HCT116 (cell line): ENCODE data around the gene MTG2. TPM values are rescaled to one million over a fixed set of nuclear protein-coding genes. Genes with fewer than 3 reads are reported as not detected.

Experiments used
- ATAC-seq: fragments of 200-7000 bp; cut with Tn5 transposase; 2 replicates; pipeline ENCODE4 v1.9.1; 2020; ENCODE audit warnings: mild to moderate bottlenecking, moderate library complexity
- BruUV-seq: library from RNA; stranded (reverse); fragments of 400-500 nt; replicated peaks from 2 replicates; lab custom pipeline; 2021; lab: Mats Ljungman, UMichigan
- CTCF ChIA-PET: fragments of 300-600 bp; sonication (Branson Sonifier 250); formaldehyde crosslinking; loops from one replicate; lab custom pipeline; 2021; ENCODE audit warnings: antibody characterized with exemption; lab: Charles Lee
- POLR2A ChIA-PET: fragments of 300-600, 350-600 bp; sonication (Branson Sonifier 250); formaldehyde crosslinking; loops from one replicate; lab custom pipeline; 2021; ENCODE audit warnings: antibody characterized with exemption; lab: Charles Lee
- RAD21 ChIA-PET, 2 experiments: fragments of 300-600 bp; sonication (Branson Sonifier 250); formaldehyde crosslinking; loops; one replicate each; lab custom pipeline; 2023; ENCODE audit warnings: low total read pairs in 2 of 2; ENCODE audit not compliant: uncharacterized antibody in 2 of 2, unreplicated experiment in 2 of 2, low non-redundant PET in 1 of 2; lab: Charles Lee
- DNase-seq: peaks from one replicate; pipeline ENCODE4 v3.0.0-alpha.2; 2010; ENCODE audit warnings: low read depth, low spot score
- H2AFZ ChIP-seq: fragments of 200-600 bp; shearing (Covaris generic), sonication (generic); 2 replicates; pipeline ENCODE4 v1.6.1; 2017; ENCODE audit warnings: low read depth, mixed run types, mixed read lengths, antibody characterized with exemption, low read length; ENCODE audit not compliant: poor library complexity, severe bottlenecking
- H3K27ac ChIP-seq: 2 replicates; pipeline ENCODE4 v1.5.1; 2012; ENCODE audit warnings: low read depth, low read length
- H3K27me3 ChIP-seq: fragments of 200-600 bp; sonication (generic); 2 replicates; pipeline ENCODE4 v1.6.1; 2016; ENCODE audit warnings: mixed run types, low read length, mixed read lengths; ENCODE audit not compliant: insufficient read depth
- H3K36me3 ChIP-seq, 2 experiments: fragments of 200-500 bp in 1 of 2; fragments of 200-600 bp in 1 of 2; sonication (Bioruptor generic) in 1 of 2; sonication (generic) in 1 of 2; 2 replicates each; pipeline versions ENCODE4 v1.5.1 to v1.6.1; 2014 to 2016; ENCODE audit warnings: low read length in 2 of 2, inconsistent platforms in 1 of 2, mixed read lengths in 1 of 2, mixed run types in 1 of 2; ENCODE audit not compliant: insufficient read depth in 2 of 2, control insufficient read depth in 1 of 2
- H3K4me1 ChIP-seq, 2 experiments: fragments of 200-600 bp in 1 of 2; sonication (generic) in 1 of 2; 2 replicates each; pipeline versions ENCODE4 v1.5.1 to v1.6.1; 2012 to 2017; ENCODE audit warnings: low read length in 2 of 2, inconsistent platforms in 1 of 2, mild to moderate bottlenecking in 1 of 2, mixed read lengths in 1 of 2, mixed run types in 1 of 2, moderate library complexity in 1 of 2; ENCODE audit not compliant: insufficient read depth in 2 of 2, control insufficient read depth in 1 of 2
- H3K4me2 ChIP-seq: fragments of 200-600 bp; sonication (generic); 2 replicates; pipeline ENCODE4 v1.6.1; 2017; ENCODE audit warnings: mixed run types, low read length, mixed read lengths
- H3K4me3 ChIP-seq, 2 experiments: fragments of 200-600 bp in 1 of 2; sonication (generic) in 1 of 2; replicated peaks in 1 of 2; 2 replicates each; pipeline ENCODE4 v1.5.1; 2011 to 2016; ENCODE audit warnings: low read length in 2 of 2, control low read depth in 1 of 2, low read depth in 1 of 2, mild to moderate bottlenecking in 1 of 2, mixed read lengths in 1 of 2, mixed run types in 1 of 2
- H3K79me2 ChIP-seq: fragments of 200-600 bp; sonication (generic); 2 replicates; pipeline ENCODE4 v1.6.1; 2017; ENCODE audit warnings: mild to moderate bottlenecking, mixed run types, low read length, moderate library complexity, mixed read lengths; ENCODE audit not compliant: insufficient read depth
- H3K9ac ChIP-seq: fragments of 200-600 bp; sonication (generic); 2 replicates; pipeline ENCODE4 v1.6.1; 2016; ENCODE audit warnings: low read length, mixed read lengths
- H3K9me2 ChIP-seq: fragments of 200-600 bp; sonication (generic), shearing (Covaris generic); 2 replicates; pipeline ENCODE4 v1.6.1; 2017; ENCODE audit warnings: mixed run types, mild to moderate bottlenecking, moderate library complexity; ENCODE audit not compliant: insufficient read depth
- H3K9me3 ChIP-seq, 2 experiments: fragments of 200-500 bp in 1 of 2; fragments of 200-600 bp in 1 of 2; sonication (Bioruptor generic) in 1 of 2; sonication (generic) in 1 of 2; 2 replicates each; pipeline ENCODE4 v1.6.1; 2014 to 2017; ENCODE audit warnings: low read length in 2 of 2, mixed read lengths in 2 of 2, inconsistent platforms in 1 of 2, low read depth in 1 of 2, mild to moderate bottlenecking in 1 of 2, mixed run types in 1 of 2, moderate library complexity in 1 of 2; ENCODE audit not compliant: control insufficient read depth in 1 of 2, insufficient read depth in 1 of 2
- H4K20me1 ChIP-seq: fragments of 200-600 bp; sonication (generic), shearing (Covaris generic); 2 replicates; pipeline ENCODE4 v1.6.1; 2017; ENCODE audit warnings: mixed run types, mild to moderate bottlenecking, moderate library complexity; ENCODE audit not compliant: insufficient read depth
- ATF3 ChIP-seq: IDR thresholded peaks from 2 replicates; pipeline ENCODE4 v1.6.1; 2012
- CEBPB ChIP-seq: IDR thresholded peaks from 2 replicates; pipeline ENCODE4 v1.6.1; 2012; ENCODE audit warnings: low read depth
- ELF1 ChIP-seq: IDR thresholded peaks from 2 replicates; pipeline ENCODE4 v1.6.1; 2012; ENCODE audit warnings: low read depth, borderline replicate concordance
- EZH2phosphoT487 ChIP-seq: fragments of 200-600 bp; IDR thresholded peaks from 2 replicates; pipeline ENCODE4 v1.6.1; 2018; ENCODE audit warnings: antibody characterized with exemption, borderline replicate concordance
- FOSL1 ChIP-seq: IDR thresholded peaks from 2 replicates; pipeline ENCODE4 v1.6.1; 2012; ENCODE audit warnings: low read depth
- MAX ChIP-seq: IDR thresholded peaks from 2 replicates; pipeline ENCODE4 v1.6.1; 2012
- POLR2A ChIP-seq: IDR thresholded peaks from 2 replicates; pipeline ENCODE4 v1.7.0; 2011; ENCODE audit warnings: borderline replicate concordance; ENCODE audit not compliant: insufficient read depth, insufficient read length; ENCODE audit errors: extremely low read depth
- POLR2AphosphoS5 ChIP-seq: IDR thresholded peaks from 2 replicates; pipeline ENCODE4 v1.6.1; 2011; ENCODE audit warnings: mild to moderate bottlenecking, low read depth, low read length, moderate library complexity
- SIN3A ChIP-seq: IDR thresholded peaks from 2 replicates; pipeline ENCODE4 v1.6.1; 2012; ENCODE audit warnings: low read depth
- SP1 ChIP-seq: IDR thresholded peaks from 2 replicates; pipeline ENCODE4 v1.6.1; 2012; ENCODE audit warnings: low read depth
- TCF7L2 ChIP-seq: IDR thresholded peaks from 2 replicates; pipeline ENCODE4 v1.7.0; 2011; ENCODE audit warnings: borderline replicate concordance, inconsistent platforms; ENCODE audit not compliant: insufficient read depth, insufficient read length; ENCODE audit errors: extremely low read depth
- YY1 ChIP-seq: IDR thresholded peaks from 2 replicates; pipeline ENCODE4 v1.6.1; 2011; ENCODE audit warnings: low read length, low read depth, moderate library complexity, mild to moderate bottlenecking; ENCODE audit not compliant: insufficient replicate concordance; ENCODE audit errors: extremely low read depth
- ZBTB33 ChIP-seq: IDR thresholded peaks from 2 replicates; pipeline ENCODE4 v1.6.1; 2011; ENCODE audit warnings: mild to moderate bottlenecking, low read length, moderate library complexity; ENCODE audit not compliant: insufficient replicate concordance; ENCODE audit errors: extremely low read depth
- ZFX ChIP-seq: fragments of 450-650 bp; IDR thresholded peaks from 2 replicates; pipeline ENCODE4 v1.6.1; 2017
- ZNF274 ChIP-seq: fragments of 200-500 bp; sonication (Bioruptor generic); IDR thresholded peaks from 2 replicates; pipeline ENCODE4 v1.6.1; 2014; ENCODE audit warnings: mild to moderate bottlenecking, low read depth, low read length, inconsistent platforms
- intact Hi-C: fragments of 100-400 bp; cut with micrococcal nuclease; formaldehyde crosslinking; loops from 2 replicates; pipeline ENCODE4 v1.10.0; 2022
- total RNA-seq: library from RNA; stranded (reverse); gene quantifications from one replicate; pipeline ENCODE4 v1.2.1, GENCODE V29; 2021; ENCODE audit not compliant: unreplicated experiment

The MTG2 gene
- total RNA-seq, 1 experiment from 2014 or later = 43.3 TPM

- no peaks in the 10 kb centered on the region for H3K27me3 ChIP-seq
- H3K4me3 ChIP-seq = no peak overlapping the region
- no peaks in the 10 kb centered on the region for H4K20me1 ChIP-seq
- no peak for DNase-seq
- H3K4me1 ChIP-seq = peaks cover 0 to 3% of the 10 kb centered on the region in 2 experiments; a peak in 1 of 4 replicates
- TF ChIP-seq EZH2phosphoT487 = no peak
- no peak for TF ChIP-seq MAX
- TF ChIP-seq ELF1 = no peak
- TF ChIP-seq SP1 = no peak
- TF ChIP-seq ZBTB33 = no peak
- TF ChIP-seq FOSL1 = no peak
- TF ChIP-seq SIN3A = no peak
- TF ChIP-seq YY1 = no peak
- no peak for TF ChIP-seq TCF7L2
- TF ChIP-seq POLR2A = no peak
- TF ChIP-seq POLR2AphosphoS5 = no peak
- TF ChIP-seq ZNF274 = no peak
- no peak for TF ChIP-seq ATF3
- TF ChIP-seq CEBPB = no peak
- TF ChIP-seq ZFX = no peak
- peaks cover 16% of the 10 kb centered on the region; the same call in 1 of the 2 replicates for H3K79me2 ChIP-seq
- intact Hi-C loops = no loop called here
- no peak overlapping the region for H3K9ac ChIP-seq
- no peak overlapping the region for H3K4me2 ChIP-seq
- no peaks in the 10 kb centered on the region for H3K9me2 ChIP-seq
- no TSS peak for BruUV-seq
- POLR2A ChIA-PET = no interaction called here
- no peak overlapping the region for H3K27ac ChIP-seq
- no peak overlapping the region for H2AFZ ChIP-seq
- no peaks in the 10 kb centered on the region for H3K36me3 ChIP-seq
- RAD21 ChIA-PET = no interaction called here
- CTCF ChIA-PET = no interaction called here
- H3K9me3 ChIP-seq = no peaks in the 10 kb centered on the region
- no peak for ATAC-seq
Measured at GRCh38 chr20:62246431-62246830, 63.6 kb downstream of the MTG2 start.
